Body of pancreas (tissue), 4 donors: ENCODE measurements around the gene PDGFA. TPM values are rescaled to one million over a fixed set of nuclear protein-coding genes. Genes with fewer than 3 reads are reported as not detected.

ENCODE experiments used
- ATAC-seq: fragments of 150-250 bp; one replicate; pipeline ENCODE4 v1.9.1; 2016
- DNase-seq, 4 donors: peaks; one replicate each; pipeline ENCODE4 v3.0.0-alpha.2; 2019
- H3K27ac ChIP-seq, 4 donors: fragments of 200-600 bp; sonication (generic); 1 replicate in 3 of 4; 2 replicates in 1 of 4; pipeline versions ENCODE4 v1.5.1 to v1.6.1; 2016 to 2019; ENCODE audit warnings: mild to moderate bottlenecking in 1 of 4, mixed read lengths in 1 of 4, moderate library complexity in 1 of 4
- H3K27me3 ChIP-seq, 2 donors: fragments of 200-600 bp; sonication (generic); one replicate each; pipeline ENCODE4 v1.6.0; 2016; ENCODE audit warnings: mild to moderate bottlenecking in 1 of 2
- H3K36me3 ChIP-seq, 2 donors: fragments of 200-600 bp; sonication (generic); replicated peaks in 1 of 2; 2 replicates each; pipeline ENCODE4 v1.5.1; 2016; ENCODE audit warnings: low read depth in 2 of 2; ENCODE audit not compliant: insufficient read depth in 1 of 2
- H3K4me1 ChIP-seq: fragments of 200-600 bp; sonication (generic); one replicate; pipeline ENCODE4 v1.6.0; 2016
- H3K4me3 ChIP-seq, 2 donors: fragments of 200-600 bp; sonication (generic); 1 replicate in 1 of 2; 2 replicates in 1 of 2; pipeline ENCODE4 v1.5.1; 2016 to 2019
- H3K9me3 ChIP-seq, 3 donors: fragments of 200-600 bp; sonication (generic); 1 replicate in 2 of 3; 2 replicates in 1 of 3; pipeline ENCODE4 v1.5.1; 2016
- POLR2A ChIP-seq, 3 donors: fragments of 450-650 bp; IDR thresholded peaks; one replicate each; pipeline ENCODE4 v1.6.1; 2016; ENCODE audit warnings: antibody characterized with exemption in 3 of 3, mild to moderate bottlenecking in 2 of 3
- WGBS, 2 donors: methylation state at CpG; one replicate each; pipeline ENCODE4 v1.1.5; 2017; 5-methylcytosine and 5-hydroxymethylcytosine counted together
- intact Hi-C: fragments of 100-400 bp; cut with DNase I; formaldehyde crosslinking; loops from one replicate; pipeline ENCODE4 v1.15.1; 2023
- total RNA-seq, 2 donors: library from RNA; depleted of rRNA; stranded (reverse); fragments of >200 nt; gene quantifications; one replicate each; pipeline ENCODE4 v1.1.0, GENCODE V29; 2016
- TF ChIP-seq, protein P1 (sequence below), 7 experiments: fragments of 450-650 bp in 4 of 7; fragments of 200-600 bp in 3 of 7; sonication (generic) in 3 of 7; IDR thresholded peaks; one replicate each; pipeline ENCODE4 v1.5.1; 2016 to 2019; ENCODE audit warnings: antibody characterized with exemption in 7 of 7

The PDGFA gene
- total RNA-seq, 2 donors from 2014 or later: 58.6 to 59.3 TPM

DNA sequence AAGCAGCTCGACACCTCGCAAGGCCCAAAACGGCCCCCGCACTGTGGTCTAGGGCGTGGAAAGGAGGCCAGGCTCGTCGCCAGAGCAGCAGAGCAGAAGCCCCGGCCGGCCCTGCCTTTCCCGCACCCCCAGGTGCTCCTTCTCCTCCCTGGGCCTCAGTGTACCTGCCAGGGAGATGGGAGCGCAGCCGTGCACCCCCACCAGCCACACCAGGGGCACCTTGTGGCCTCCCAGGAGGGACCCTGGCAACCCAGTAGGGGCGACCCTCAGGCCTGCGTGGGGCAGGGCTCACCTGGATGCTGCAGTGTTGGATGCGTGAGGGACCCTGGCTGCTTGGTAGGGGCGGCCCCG is 9.5 kb downstream of the PDGFA start:
- no peak overlapping the region for H3K27ac ChIP-seq
- ATAC-seq: no peak
- 86 to 92% methylated on average over 12 to 14 of the region's 17 CpGs for WGBS, 2 donors

GRCh38 chr7:509426-510130 is 10.1 kb downstream of the PDGFA start:
- Histone ChIP-seq H3K9me3 (no peaks in the 10 kb centered on the region), H3K27ac (no peak overlapping the region), H3K4me1 (peaks cover 56% of the 10 kb centered on the region), H3K36me3 (peaks cover 0 to 11% of the 10 kb centered on the region in 2 donors), H3K27me3 (no peaks in the 10 kb centered on the region), H3K4me3 (no peak overlapping the region)
- DNase-seq: peak in 2 of 4 donors; percentile 4 to 9
- no peak for ATAC-seq
- TF ChIP-seq POLR2A (IDR thresholded peaks at IDR 0.05): no peak
- TF ChIP-seq, protein P1, sequence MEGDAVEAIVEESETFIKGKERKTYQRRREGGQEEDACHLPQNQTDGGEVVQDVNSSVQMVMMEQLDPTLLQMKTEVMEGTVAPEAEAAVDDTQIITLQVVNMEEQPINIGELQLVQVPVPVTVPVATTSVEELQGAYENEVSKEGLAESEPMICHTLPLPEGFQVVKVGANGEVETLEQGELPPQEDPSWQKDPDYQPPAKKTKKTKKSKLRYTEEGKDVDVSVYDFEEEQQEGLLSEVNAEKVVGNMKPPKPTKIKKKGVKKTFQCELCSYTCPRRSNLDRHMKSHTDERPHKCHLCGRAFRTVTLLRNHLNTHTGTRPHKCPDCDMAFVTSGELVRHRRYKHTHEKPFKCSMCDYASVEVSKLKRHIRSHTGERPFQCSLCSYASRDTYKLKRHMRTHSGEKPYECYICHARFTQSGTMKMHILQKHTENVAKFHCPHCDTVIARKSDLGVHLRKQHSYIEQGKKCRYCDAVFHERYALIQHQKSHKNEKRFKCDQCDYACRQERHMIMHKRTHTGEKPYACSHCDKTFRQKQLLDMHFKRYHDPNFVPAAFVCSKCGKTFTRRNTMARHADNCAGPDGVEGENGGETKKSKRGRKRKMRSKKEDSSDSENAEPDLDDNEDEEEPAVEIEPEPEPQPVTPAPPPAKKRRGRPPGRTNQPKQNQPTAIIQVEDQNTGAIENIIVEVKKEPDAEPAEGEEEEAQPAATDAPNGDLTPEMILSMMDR (IDR thresholded peaks at IDR 0.05): no peak
- intact Hi-C loops: no loop called here
- 86 to 96% methylated on average over 20 of the region's 20 CpGs for WGBS, 2 donors

More for the DNA sequence above, 9.5 kb downstream of the PDGFA start:
- H3K4me3 ChIP-seq: no peak overlapping the region
- H3K27me3 ChIP-seq: no peaks in the 10 kb centered on the region
- DNase-seq: peak in 1 of 4 donors; percentile 5
- H3K9me3 ChIP-seq: no peaks in the 10 kb centered on the region
- peaks cover 56% of the 10 kb centered on the region for H3K4me1 ChIP-seq
- H3K36me3 ChIP-seq: peaks cover 0 to 11% of the 10 kb centered on the region in 2 donors
- intact Hi-C loops: no loop called here
- no peak for TF ChIP-seq POLR2A (IDR thresholded peaks at IDR 0.05)
- TF ChIP-seq, protein P1 (IDR thresholded peaks at IDR 0.05): no peak

- no peaks in the 10 kb centered on the region for H3K9me3 ChIP-seq
- WGBS, 2 donors: 91 to 96% methylated on average over 4 to 12 of the region's 12 CpGs
- no peak overlapping the region for H3K4me3 ChIP-seq
- ATAC-seq (no peak), DNase-seq (peak in 2 of 4 donors; percentile 6 to 8)
- no peaks in the 10 kb centered on the region for H3K27me3 ChIP-seq
- intact Hi-C loops: no loop called here
- peaks cover 0 to 11% of the 10 kb centered on the region in 2 donors for H3K36me3 ChIP-seq
- H3K4me1 ChIP-seq: peaks cover 56% of the 10 kb centered on the region
- no peak overlapping the region for H3K27ac ChIP-seq
- no peak for TF ChIP-seq POLR2A (IDR thresholded peaks at IDR 0.05)
- TF ChIP-seq, protein P1 (IDR thresholded peaks at IDR 0.05): no peak
Observed at GRCh38 chr7:508461-509170, 11.0 kb downstream of the PDGFA start.

DNA sequence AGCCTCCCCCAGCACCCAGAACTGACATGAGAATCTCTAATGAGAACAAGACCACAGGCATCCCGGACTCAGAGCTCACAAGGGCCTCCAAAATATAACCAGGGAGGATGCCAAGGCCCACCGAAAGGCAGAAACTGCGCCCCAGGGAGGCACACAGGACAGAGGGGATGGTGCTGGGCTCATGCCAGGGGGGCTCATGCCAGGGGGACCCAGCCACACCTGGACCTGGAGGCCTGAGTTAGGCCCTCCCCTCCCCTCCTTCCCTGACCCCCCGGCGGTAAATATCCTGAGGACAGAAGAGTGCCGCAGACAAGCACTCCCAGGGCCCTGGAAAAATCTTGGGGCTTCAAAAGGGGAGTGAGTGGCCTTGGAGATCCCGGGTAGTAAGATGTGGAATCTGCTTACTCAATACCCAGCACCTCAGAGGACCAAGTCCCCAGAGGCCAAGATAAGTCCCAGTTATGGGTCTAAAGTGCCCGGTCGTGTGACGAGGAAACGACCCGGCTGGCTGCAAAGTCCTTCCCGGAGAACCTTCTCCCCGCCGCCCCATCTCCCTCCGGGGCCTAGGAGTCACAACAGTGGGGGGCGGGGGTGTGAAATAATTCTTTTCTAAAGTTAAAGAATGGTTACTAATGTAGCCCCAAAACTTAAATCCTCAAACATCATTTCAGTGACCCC is 11.9 kb downstream of the PDGFA start:
- H3K4me1 ChIP-seq: peaks cover 55% of the 10 kb centered on the region
- WGBS, 2 donors: 87 to 91% methylated on average over 12 to 17 of the region's 17 CpGs
- H3K27me3 ChIP-seq: no peaks in the 10 kb centered on the region
- peaks cover 0 to 11% of the 10 kb centered on the region in 2 donors for H3K36me3 ChIP-seq
- H3K9me3 ChIP-seq: no peaks in the 10 kb centered on the region
- TF ChIP-seq POLR2A (IDR thresholded peaks at IDR 0.05): no peak
- peak in 2 of 4 donors; percentile 13 to 14 for DNase-seq
- H3K27ac ChIP-seq: peak overlapping the region in 2 of 4 donors; percentile 92 to 99
- no peak overlapping the region for H3K4me3 ChIP-seq
- ATAC-seq: no peak
- intact Hi-C loops: no loop called here
